HG02973 (cell line): ENCODE data around the gene VARS1.

Experiments used
- ATAC-seq: cut with Tn5 transposase; IDR thresholded peaks from one replicate; pipeline ENCODE4 v1.9.1; 2021; ENCODE audit warnings: moderate library complexity; ENCODE audit not compliant: unreplicated experiment

VARS1 gene

DNA sequence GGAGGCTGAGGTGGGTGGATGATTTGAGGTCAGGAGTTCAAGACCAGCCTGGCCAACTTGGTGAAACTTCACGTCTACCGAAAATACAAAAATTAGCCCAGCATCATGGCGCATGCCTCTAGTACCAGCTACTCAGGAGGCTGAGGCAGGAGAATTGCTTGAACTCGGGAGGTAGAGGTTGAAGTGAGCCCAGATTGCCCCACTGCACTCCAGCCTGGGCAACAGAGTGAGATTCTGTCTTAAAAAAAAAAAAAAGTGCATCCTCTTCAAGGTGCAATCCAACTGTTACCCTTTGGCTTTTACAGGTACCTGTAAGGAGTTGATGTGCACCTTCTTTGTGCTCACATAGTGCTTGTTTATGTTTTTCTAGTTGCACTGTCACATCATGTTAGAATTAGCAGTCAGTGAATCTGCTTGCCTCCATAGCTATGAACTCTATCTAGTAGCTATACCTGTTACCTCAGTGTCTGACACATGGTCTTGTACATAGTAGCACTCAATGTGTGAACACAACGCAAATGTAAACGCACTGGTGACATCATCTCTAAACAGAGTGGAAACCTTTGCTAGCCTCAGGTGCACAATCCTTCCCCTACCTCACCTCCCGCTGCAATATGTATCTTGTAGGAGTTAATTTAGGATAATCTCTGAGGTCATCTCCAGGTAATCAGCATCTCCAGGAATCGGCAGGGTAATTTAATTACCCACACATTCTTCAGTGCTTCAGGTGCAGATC is 46.1 kb downstream of the VARS1 start:
- ATAC-seq: no peak
